Measurements from ENCODE around the gene CD302. TPM values are rescaled to one million over a fixed set of nuclear protein-coding genes. Genes with fewer than 3 reads are reported as not detected.
"Not testable (repeated sequence)": the region's sequence is repeated elsewhere in the genome, so short reads cannot be mapped to it uniquely, and the experiment has no call there.

CD302 gene
- total RNA-seq, 1 experiment from 2014 or later: 0.21 TPM

GRCh38 chr2:159790323-159790722 lies 7.7 kb downstream of the CD302 start:
- no peak for DNase-seq (ENCODE audit: unreplicated experiment)
- H3K4me1 Mint-ChIP-seq (ENCODE audit: insufficient read depth, unreplicated experiment): no peaks in the 10 kb centered on the region
- no peaks in the 10 kb centered on the region for H3K9me3 Mint-ChIP-seq (ENCODE audit: unreplicated experiment)
- intact Hi-C loops (cut with micrococcal nuclease): no loop called here
- no peak overlapping the region for H3K4me3 Mint-ChIP-seq (ENCODE audit: unreplicated experiment)
- peaks cover under 1% of the 10 kb centered on the region for H3K27me3 Mint-ChIP-seq (ENCODE audit: insufficient read depth, unreplicated experiment)
- H3K27ac Mint-ChIP-seq (ENCODE audit: low read depth, unreplicated experiment): no peak overlapping the region
- ChIA-PET POLR2A (no interaction called here), CTCF (no interaction called here)
- no peak for TF ChIP-seq CTCF (IDR thresholded peaks at IDR 0.05; ENCODE audit: unreplicated experiment)
- no TSS peak for BruUV-seq (replicated peaks)
- no peaks in the 10 kb centered on the region for H3K36me3 Mint-ChIP-seq (ENCODE audit: insufficient read depth, unreplicated experiment)

GRCh38 chr2:159788253-159788652 lies 9.8 kb downstream of the CD302 start:
- intact Hi-C loops (cut with micrococcal nuclease): no loop called here
- ChIA-PET POLR2A (interaction anchor here (0.7 kb wide), 1 partner anchor 494 kb away, joined by 3 read pairs; no protein-coding TSS in a partner anchor), CTCF (no interaction called here)
- no peak for DNase-seq (ENCODE audit: unreplicated experiment)
- Mint-ChIP-seq H3K27ac (ENCODE audit: low read depth, unreplicated experiment) (no peak overlapping the region), H3K27me3 (ENCODE audit: insufficient read depth, unreplicated experiment) (no peaks in the 10 kb centered on the region), H3K4me1 (ENCODE audit: insufficient read depth, unreplicated experiment) (no peaks in the 10 kb centered on the region), H3K36me3 (ENCODE audit: insufficient read depth, unreplicated experiment) (no peaks in the 10 kb centered on the region), H3K9me3 (ENCODE audit: unreplicated experiment) (no peaks in the 10 kb centered on the region), H3K4me3 (ENCODE audit: unreplicated experiment) (no peak overlapping the region)
- BruUV-seq (replicated peaks): no TSS peak
- TF ChIP-seq CTCF (IDR thresholded peaks at IDR 0.05; ENCODE audit: unreplicated experiment): no peak

- H3K4me1 Mint-ChIP-seq (ENCODE audit: insufficient read depth, unreplicated experiment); H3K36me3 Mint-ChIP-seq (ENCODE audit: insufficient read depth, unreplicated experiment); H3K4me3 Mint-ChIP-seq (ENCODE audit: unreplicated experiment); H3K27ac Mint-ChIP-seq (ENCODE audit: low read depth, unreplicated experiment); BruUV-seq (replicated peaks); H3K27me3 Mint-ChIP-seq (ENCODE audit: insufficient read depth, unreplicated experiment); DNase-seq (ENCODE audit: unreplicated experiment); H3K9me3 Mint-ChIP-seq (ENCODE audit: unreplicated experiment); intact Hi-C loops (cut with micrococcal nuclease): not testable (repeated sequence)
- CTCF ChIA-PET: interaction anchor here (0.6 kb wide), 2 partner anchors 72 to 235 kb away, joined by 4 read pairs; no protein-coding TSS in a partner anchor
- POLR2A ChIA-PET: interaction anchor here (0.6 kb wide), 1 partner anchor 1048 kb away, joined by 3 read pairs; no protein-coding TSS in a partner anchor
Measured at GRCh38 chr2:159787647-159788046, 10.4 kb downstream of the CD302 start.

GRCh38 chr2:159786938-159787337 lies 11.1 kb downstream of the CD302 start:
- H3K4me3 Mint-ChIP-seq (ENCODE audit: unreplicated experiment): no peak overlapping the region
- no peak overlapping the region for H3K27ac Mint-ChIP-seq (ENCODE audit: low read depth, unreplicated experiment)
- CTCF ChIA-PET: interaction anchor here (0.6 kb wide), 1 partner anchor 236 kb away, joined by 4 read pairs; no protein-coding TSS in a partner anchor
- TF ChIP-seq CTCF (IDR thresholded peaks at IDR 0.05; ENCODE audit: unreplicated experiment): no peak
- intact Hi-C loops (cut with micrococcal nuclease): no loop called here
- H3K4me1 Mint-ChIP-seq (ENCODE audit: insufficient read depth, unreplicated experiment): no peaks in the 10 kb centered on the region
- H3K27me3 Mint-ChIP-seq (ENCODE audit: insufficient read depth, unreplicated experiment): no peaks in the 10 kb centered on the region
- no peaks in the 10 kb centered on the region for H3K9me3 Mint-ChIP-seq (ENCODE audit: unreplicated experiment)
- POLR2A ChIA-PET: interaction anchor here (0.6 kb wide), 1 partner anchor 1049 kb away, joined by 3 read pairs; no protein-coding TSS in a partner anchor
- DNase-seq (ENCODE audit: unreplicated experiment): no peak
- no peaks in the 10 kb centered on the region for H3K36me3 Mint-ChIP-seq (ENCODE audit: insufficient read depth, unreplicated experiment)
- BruUV-seq (replicated peaks): no TSS peak

GRCh38 chr2:159785195-159785594 lies 12.8 kb downstream of the CD302 start:
- no peaks in the 10 kb centered on the region for H3K9me3 Mint-ChIP-seq (ENCODE audit: unreplicated experiment)
- intact Hi-C loops (cut with micrococcal nuclease): no loop called here
- ChIA-PET CTCF (no interaction called here), POLR2A (interaction anchor here (1.3 kb wide), 1 partner anchor 19 kb away, joined by 3 read pairs; no protein-coding TSS in a partner anchor)
- no peak overlapping the region for H3K4me3 Mint-ChIP-seq (ENCODE audit: unreplicated experiment)
- no peaks in the 10 kb centered on the region for H3K36me3 Mint-ChIP-seq (ENCODE audit: insufficient read depth, unreplicated experiment)
- TF ChIP-seq CTCF (IDR thresholded peaks at IDR 0.05; ENCODE audit: unreplicated experiment): no peak
- BruUV-seq (replicated peaks): no TSS peak
- H3K4me1 Mint-ChIP-seq (ENCODE audit: insufficient read depth, unreplicated experiment): no peaks in the 10 kb centered on the region
- no peak for DNase-seq (ENCODE audit: unreplicated experiment)
- H3K27me3 Mint-ChIP-seq (ENCODE audit: insufficient read depth, unreplicated experiment): no peaks in the 10 kb centered on the region
- no peak overlapping the region for H3K27ac Mint-ChIP-seq (ENCODE audit: low read depth, unreplicated experiment)

- H3K4me3 Mint-ChIP-seq (ENCODE audit: unreplicated experiment); BruUV-seq (replicated peaks); DNase-seq (ENCODE audit: unreplicated experiment); H3K4me1 Mint-ChIP-seq (ENCODE audit: insufficient read depth, unreplicated experiment); intact Hi-C loops (cut with micrococcal nuclease); H3K27me3 Mint-ChIP-seq (ENCODE audit: insufficient read depth, unreplicated experiment); H3K9me3 Mint-ChIP-seq (ENCODE audit: unreplicated experiment); H3K27ac Mint-ChIP-seq (ENCODE audit: low read depth, unreplicated experiment); H3K36me3 Mint-ChIP-seq (ENCODE audit: insufficient read depth, unreplicated experiment): not testable (repeated sequence)
- ChIA-PET CTCF (interaction anchor here (0.6 kb wide), 1 partner anchor 11 kb away, joined by 3 read pairs; no protein-coding TSS in a partner anchor), POLR2A (interaction anchor here (1.3 kb wide), 1 partner anchor 18 kb away, joined by 3 read pairs; no protein-coding TSS in a partner anchor)
Measured at GRCh38 chr2:159784744-159785143, 13.3 kb downstream of the CD302 start.

Data from MCF 10A (cell line).